GM12892 (cell line): ENCODE measurements around the gene ARHGDIB. TPM values are rescaled to one million over a fixed set of nuclear protein-coding genes. Genes with fewer than 3 reads are reported as not detected.

ENCODE experiments used
- DNase-seq: peaks from one replicate; pipeline ENCODE4 v3.0.0; 2011; ENCODE audit not compliant: insufficient read length
- FAIRE-seq: peaks from 2 replicates; lab custom pipeline; 2011; peaks lifted over from hg19 to GRCh38; lab: Jason Lieb, UNC
- POLR2A ChIP-seq: IDR thresholded peaks from 2 replicates; pipeline ENCODE4 v1.6.1; 2011; ENCODE audit warnings: low read depth, low read length, control low read depth
- POLR2AphosphoS5 ChIP-seq: IDR thresholded peaks from 2 replicates; pipeline ENCODE4 v1.6.1; 2011; ENCODE audit warnings: low read depth, low read length, control low read depth
- TAF1 ChIP-seq: IDR thresholded peaks from 2 replicates; pipeline ENCODE4 v1.6.1; 2011; ENCODE audit warnings: low read depth, mild to moderate bottlenecking, control low read depth, low read length, borderline replicate concordance
- polyA plus RNA-seq: library from polyadenylated mRNA; unstranded; fragments of >200 nt; gene quantifications from one replicate; pipeline ENCODE4 v1.2.1, GENCODE V29; 2012; ENCODE audit warnings: missing spikeins, inconsistent platforms; ENCODE audit not compliant: missing spikeins

Gene ARHGDIB
- polyA plus RNA-seq, result 970 TPM

DNA sequence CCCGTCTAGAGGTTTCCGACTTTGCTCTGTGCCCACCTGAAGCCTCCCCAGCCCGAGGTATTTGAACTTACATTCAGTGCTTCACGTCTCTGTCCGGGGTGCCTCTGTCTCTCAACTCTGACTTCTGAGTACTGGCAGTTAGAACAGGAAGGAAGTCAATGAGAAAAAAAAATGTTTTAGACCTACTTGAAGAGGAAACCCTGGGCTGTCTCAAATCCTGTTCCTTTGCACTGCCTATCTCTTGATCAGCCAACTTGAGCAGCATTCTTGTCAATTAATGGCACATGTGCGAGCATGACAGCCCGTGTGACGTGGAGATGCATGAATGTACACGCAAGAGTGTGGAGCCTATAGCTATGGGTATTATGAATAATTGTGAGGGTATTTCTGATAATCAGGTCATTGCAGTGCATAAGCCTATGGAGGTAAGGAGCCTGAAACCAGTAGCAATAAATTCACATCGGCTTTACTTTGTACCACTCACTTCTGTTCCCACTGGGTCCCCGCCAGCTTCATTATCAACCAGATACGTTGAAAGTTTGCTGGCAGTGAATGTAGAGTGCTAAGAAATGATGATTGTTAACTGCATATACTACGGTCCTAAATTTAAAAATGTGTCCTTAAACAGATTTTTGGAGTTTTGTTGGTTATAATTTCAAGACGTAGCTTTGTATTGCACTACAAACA lies at the start of gene ARHGDIB:
Gene ARHGDIB (minus strand): TSS at position 136 of the 687 bp plus-strand sequence. CDS start 10,889 bp downstream, outside the sequence.
- TF ChIP-seq POLR2AphosphoS5, result peak; percentile 80
- peak; percentile 88 for TF ChIP-seq POLR2A
- TF ChIP-seq TAF1, result peak; percentile 72; the same call in 1 of the 2 replicates
- peak; percentile 98 for FAIRE-seq
- no peak for DNase-seq

DNA sequence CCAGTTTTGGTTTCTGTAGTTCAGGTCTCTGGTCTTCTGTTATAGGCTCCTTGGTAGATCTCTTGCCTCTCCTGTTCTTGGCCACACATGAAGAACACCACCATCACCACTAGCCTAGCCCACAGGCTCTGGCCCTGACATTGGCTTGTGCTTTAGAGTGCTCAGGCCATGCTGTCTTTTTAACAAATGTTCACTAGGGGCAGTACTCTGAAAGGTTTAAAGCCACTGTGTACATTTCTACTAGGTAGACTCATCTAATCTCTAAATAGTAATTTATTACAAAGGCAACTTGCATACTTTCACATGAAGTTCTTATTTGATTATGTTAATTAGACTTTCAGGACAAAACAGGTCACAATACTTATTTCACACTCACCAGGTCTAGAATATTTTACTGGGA lies 49.8 kb upstream of the ARHGDIB start:
- FAIRE-seq (no peak), DNase-seq (no peak)

DNA sequence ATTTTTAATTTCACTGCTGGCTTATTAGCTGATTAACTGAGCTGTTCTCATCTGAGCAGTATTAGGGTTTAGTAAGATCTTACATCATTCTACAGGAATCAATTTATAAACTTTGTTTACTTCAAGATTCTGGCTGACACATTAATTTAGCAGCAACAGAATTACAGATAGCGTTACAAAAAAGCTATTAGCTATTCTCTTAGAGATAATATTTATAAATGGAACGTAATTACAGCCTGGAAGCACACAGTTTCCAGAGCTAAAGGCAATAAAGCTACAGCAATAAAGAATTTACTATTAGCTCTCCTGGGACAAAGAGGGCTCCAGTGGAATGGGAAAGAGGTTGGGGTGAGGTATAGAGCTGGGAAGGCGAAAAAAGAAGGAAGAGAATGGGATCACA lies 46.1 kb upstream of the ARHGDIB start:
- no peak for FAIRE-seq
- DNase-seq, result no peak
- TF ChIP-seq TAF1, result no peak
- TF ChIP-seq POLR2A, result no peak
- no peak for TF ChIP-seq POLR2AphosphoS5

More for the DNA sequence above, 49.8 kb upstream of the ARHGDIB start:
- TF ChIP-seq TAF1 (no peak), POLR2AphosphoS5 (no peak), POLR2A (no peak)

DNA sequence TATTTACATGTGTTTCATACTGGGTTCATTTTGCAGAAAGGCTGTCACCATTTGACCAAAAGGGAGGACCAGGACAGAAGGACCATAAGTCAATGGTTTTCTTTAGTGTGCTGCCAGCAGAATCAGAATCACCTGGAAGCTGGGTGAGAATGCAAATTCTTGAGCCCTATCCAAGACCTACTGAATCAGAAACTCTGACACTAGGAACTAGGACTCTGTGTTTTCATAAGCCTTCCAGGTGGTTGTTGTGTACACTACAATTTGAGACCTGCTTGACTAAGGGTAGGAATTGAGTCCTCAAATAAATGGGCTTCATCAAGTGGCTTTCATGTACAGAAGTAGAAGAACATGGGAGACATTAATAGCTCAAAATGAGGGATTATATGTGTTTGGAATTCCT lies 43.7 kb upstream of the ARHGDIB start:
- no peak for TF ChIP-seq POLR2A
- no peak for TF ChIP-seq TAF1
- no peak for TF ChIP-seq POLR2AphosphoS5
- no peak for FAIRE-seq
- no peak for DNase-seq

DNA sequence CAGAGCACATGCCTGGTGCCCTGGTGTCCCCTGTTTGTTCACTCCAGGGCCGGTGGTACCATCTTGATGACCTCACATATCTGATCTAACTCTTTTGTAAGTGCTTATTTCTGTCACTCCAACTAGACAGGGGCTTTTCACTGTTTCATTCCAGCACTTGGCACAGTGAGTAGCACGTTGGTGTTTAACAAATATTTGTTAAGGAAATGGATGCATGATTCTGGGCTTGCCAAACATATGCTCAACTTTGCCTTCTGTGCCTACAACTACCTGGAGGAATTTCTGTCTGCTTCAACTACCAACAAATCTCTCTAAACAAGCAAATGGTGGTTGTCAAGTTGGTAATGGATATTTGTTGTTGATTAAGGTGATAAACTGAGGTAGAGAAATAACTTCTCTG lies 43.0 kb upstream of the ARHGDIB start:
- TF ChIP-seq POLR2AphosphoS5 (no peak), POLR2A (no peak), TAF1 (no peak)
- FAIRE-seq (peak; percentile 56), DNase-seq (no peak)

DNA sequence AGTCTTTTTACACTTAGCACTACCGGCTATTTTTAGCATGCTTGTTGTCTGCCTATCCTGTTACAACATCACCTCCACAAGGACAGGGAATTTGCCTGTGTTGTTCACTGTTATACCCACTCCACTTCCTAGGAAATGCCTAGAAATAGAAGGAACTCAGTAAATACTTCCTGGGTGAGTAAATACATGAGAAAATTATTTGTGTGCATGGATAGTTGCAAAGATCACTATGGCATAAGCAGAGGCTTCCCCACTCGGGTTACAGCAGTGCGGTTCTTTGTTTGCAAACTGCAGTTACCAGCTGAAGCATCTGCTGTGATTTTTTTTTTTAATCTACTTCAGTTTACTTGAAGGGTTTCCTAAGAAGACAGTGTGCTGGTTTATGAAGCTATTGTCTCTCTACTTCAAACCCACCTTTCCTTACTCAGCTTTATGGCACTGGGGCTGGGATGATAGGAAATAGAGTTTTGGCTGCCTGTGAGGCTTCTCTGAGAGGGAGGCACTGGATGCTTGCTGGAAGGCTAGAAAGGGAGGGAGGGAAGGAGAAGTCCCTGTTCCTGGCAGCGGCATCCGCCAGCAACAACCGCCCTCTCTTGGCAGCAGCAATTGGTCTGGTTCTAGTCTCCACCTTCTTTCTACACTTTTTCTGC lies 40.5 kb upstream of the ARHGDIB start:
- DNase-seq (no peak), FAIRE-seq (no peak)
- TF ChIP-seq POLR2AphosphoS5 (no peak), TAF1 (no peak), POLR2A (no peak)

DNA sequence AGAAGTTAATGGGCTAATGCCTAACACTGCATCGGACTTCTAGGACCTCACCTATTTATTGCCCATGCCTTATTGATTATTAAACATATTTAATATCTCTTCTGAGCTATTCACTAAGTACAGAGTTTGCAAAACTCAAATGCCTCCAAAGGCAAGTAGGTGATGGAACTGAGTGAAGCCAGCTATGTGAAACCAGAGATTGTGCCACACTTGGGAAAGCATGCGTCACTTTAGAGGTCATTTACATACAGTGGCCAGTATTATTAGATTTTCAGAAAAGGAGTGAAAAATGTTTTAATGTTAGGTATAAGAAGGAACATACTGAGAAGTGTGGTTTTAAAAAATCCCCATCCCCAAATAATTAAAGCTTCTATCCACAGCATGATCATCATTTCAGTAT lies 39.2 kb upstream of the ARHGDIB start:
- FAIRE-seq (no peak), DNase-seq (no peak)
- no peak for TF ChIP-seq TAF1
- no peak for TF ChIP-seq POLR2AphosphoS5
- TF ChIP-seq POLR2A, result no peak

DNA sequence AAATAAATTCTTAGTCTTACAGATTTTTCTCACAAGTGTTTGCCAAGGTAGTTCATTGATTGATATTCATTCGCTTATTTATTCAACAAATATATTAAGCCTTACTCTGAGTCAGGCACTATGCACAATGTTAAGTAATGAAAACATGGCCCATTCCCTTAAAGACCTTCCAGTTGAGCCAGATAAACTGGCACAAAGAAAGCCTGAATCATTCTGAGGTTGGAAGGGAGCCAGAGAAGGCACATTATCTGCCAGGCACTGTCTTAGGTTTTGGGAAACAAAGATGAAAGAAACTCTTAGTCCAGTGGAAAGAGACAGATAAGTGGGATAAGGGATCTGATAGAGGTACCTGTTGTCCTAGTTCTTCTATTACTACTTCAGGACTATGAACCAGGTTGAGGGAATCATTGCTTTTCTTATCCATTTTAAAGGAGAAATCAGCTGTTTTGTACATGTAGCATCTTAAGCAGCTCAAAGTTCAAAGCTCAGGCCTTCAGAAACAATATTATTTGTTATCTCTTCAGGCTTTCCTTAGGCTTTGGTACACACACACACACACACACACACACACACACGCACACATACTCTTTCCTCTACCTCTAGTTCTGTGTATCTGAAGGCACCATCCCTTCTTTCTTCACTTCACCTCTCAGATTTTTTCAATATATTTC lies 38.4 kb upstream of the ARHGDIB start:
- DNase-seq (no peak), FAIRE-seq (no peak)
- no peak for TF ChIP-seq POLR2A

DNA sequence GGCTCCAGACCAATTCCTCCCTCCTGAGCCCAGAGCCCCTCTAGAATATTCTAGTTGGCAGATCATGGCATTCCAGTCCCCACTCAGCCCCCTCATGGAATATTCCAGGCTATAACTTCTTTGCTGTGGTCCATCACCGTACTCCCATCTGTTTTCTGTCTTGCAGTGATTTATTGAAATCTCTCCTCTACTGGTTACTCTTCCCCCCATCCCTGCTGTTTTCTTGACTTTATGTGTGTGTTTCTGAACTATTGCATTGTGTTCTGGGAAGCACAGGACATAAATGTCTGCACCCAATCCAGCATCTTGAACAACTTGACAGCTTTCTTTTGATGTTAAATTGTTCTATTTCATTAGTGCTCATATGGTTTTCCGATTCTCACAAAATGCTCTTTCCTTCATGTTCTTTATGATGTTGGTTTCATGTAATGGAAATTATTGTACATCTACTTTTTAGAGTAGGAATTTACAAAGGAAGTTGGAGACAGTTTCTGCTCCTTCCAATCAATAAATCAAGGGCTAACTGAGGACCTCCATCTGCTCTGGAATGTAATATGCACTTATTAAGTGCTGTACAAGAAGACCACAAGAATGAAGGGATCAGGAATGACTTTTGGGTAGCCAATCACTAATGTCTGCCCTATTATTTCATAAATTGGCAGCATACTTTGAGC lies 37.8 kb upstream of the ARHGDIB start:
- TF ChIP-seq POLR2A (no peak), TAF1 (no peak), POLR2AphosphoS5 (no peak)

DNA sequence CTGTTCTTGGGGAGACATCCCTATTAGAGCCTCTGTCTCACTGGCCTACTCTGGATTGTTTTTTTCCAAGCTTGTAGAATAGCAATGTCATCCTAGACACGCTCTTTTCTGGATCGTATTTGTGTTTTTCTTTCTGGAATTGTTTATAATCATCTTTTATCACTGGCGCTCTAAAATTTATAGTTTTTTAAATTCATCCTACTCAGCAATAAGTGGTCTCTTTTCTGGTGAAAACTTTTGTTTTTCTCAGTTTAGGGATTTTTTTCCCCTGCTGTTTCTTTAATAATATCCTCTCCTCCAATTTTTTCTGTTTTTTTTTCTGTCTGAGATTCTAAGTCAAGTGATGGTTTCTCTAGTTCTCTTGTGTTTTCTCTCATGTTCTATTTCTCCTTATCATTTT lies 36.6 kb upstream of the ARHGDIB start:
- TF ChIP-seq TAF1 (no peak), POLR2AphosphoS5 (no peak), POLR2A (no peak)
- DNase-seq (no peak), FAIRE-seq (no peak)

More for the DNA sequence above, 37.8 kb upstream of the ARHGDIB start:
- no peak for DNase-seq
- FAIRE-seq, result no peak

DNA sequence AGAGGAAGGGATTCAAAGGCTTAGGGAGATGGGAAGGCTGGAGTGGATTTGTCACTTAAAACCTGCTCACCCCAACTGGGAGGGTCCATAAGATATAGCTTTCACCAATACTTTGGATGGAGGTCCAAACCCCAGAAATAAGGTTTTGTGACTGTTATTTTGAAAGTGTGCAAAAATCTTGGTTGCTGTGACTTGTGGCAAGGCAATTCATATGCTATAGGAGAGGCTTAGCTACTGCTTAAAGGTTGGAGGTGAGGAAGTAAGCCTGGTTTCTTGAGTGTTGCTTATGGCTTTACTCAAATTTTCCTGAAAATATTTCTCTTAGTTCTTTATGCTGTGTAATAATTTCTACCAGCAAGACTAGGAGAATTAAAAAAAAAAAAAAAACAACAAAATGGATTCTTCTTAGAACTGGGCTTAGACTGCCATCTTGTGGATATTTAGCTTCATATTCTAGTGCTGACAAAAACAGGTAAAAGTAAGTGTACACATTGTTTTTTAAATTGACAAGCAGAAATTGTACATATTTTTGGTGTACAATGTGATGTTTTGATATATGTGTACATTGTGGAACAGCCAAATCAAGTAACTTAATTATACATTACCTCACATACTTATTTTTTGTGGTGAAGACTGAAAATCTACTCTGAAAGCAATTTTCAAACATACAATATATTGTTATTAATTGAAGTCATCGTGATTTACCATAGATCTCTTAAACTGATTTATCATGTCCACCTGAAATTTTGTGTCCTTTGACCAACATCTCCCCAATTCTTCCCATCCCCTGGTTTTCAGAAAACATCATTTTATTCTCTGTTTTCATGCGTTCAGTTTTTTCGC lies 34.4 kb upstream of the ARHGDIB start:
- TF ChIP-seq POLR2A, result no peak
- no peak for TF ChIP-seq TAF1
- no peak for TF ChIP-seq POLR2AphosphoS5
- no peak for DNase-seq
- FAIRE-seq, result peak; percentile 66
